GM18508 (cell line): Measurements from ENCODE around the gene MEGF11.

Source experiments
- ATAC-seq: cut with Tn5 transposase; IDR thresholded peaks from one replicate; pipeline ENCODE4 v1.9.1; 2021; ENCODE audit warnings: moderate number of reproducible peaks; ENCODE audit not compliant: insufficient read depth, unreplicated experiment

The MEGF11 gene

GRCh38 chr15:66075947-66076346 lies 177.6 kb downstream of the MEGF11 start:
- ATAC-seq = no peak

- no peak for ATAC-seq
Measured at GRCh38 chr15:66072616-66073361, 180.8 kb downstream of the MEGF11 start.

- no peak for ATAC-seq
Measured at GRCh38 chr15:66071921-66072295, 181.6 kb downstream of the MEGF11 start.

- no peak for ATAC-seq
Measured at GRCh38 chr15:66071160-66071920, 182.2 kb downstream of the MEGF11 start.

- ATAC-seq = no peak
Measured at GRCh38 chr15:66070220-66070934, 183.2 kb downstream of the MEGF11 start.

- ATAC-seq = no peak
Measured at GRCh38 chr15:66069751-66070150, 183.8 kb downstream of the MEGF11 start.

- no peak for ATAC-seq
Measured at GRCh38 chr15:66068801-66069200, 184.7 kb downstream of the MEGF11 start.

GRCh38 chr15:66067687-66068086 lies 185.9 kb downstream of the MEGF11 start:
- ATAC-seq = no peak

- ATAC-seq = no peak
Measured at GRCh38 chr15:66066481-66066880, 187.1 kb downstream of the MEGF11 start.

- ATAC-seq = no peak
Measured at GRCh38 chr15:66066005-66066404, 187.5 kb downstream of the MEGF11 start.

GRCh38 chr15:66065325-66065724 lies 188.2 kb downstream of the MEGF11 start:
- no peak for ATAC-seq

GRCh38 chr15:66063147-66063546 lies 190.4 kb downstream of the MEGF11 start:
- no peak for ATAC-seq

GRCh38 chr15:66057089-66057488 lies 196.5 kb downstream of the MEGF11 start:
- no peak for ATAC-seq

GRCh38 chr15:66053991-66054390 lies 199.6 kb downstream of the MEGF11 start:
- no peak for ATAC-seq

GRCh38 chr15:66051833-66052232 lies 201.7 kb downstream of the MEGF11 start:
- no peak for ATAC-seq

GRCh38 chr15:66050264-66050663 lies 203.3 kb downstream of the MEGF11 start:
- ATAC-seq = no peak

- no peak for ATAC-seq
Measured at GRCh38 chr15:66049353-66049752, 204.2 kb downstream of the MEGF11 start.

- ATAC-seq = no peak
Measured at GRCh38 chr15:66047321-66048024, 206.1 kb downstream of the MEGF11 start.

- no peak for ATAC-seq
Measured at GRCh38 chr15:66046751-66047150, 206.8 kb downstream of the MEGF11 start.

GRCh38 chr15:66046326-66046725 lies 207.2 kb downstream of the MEGF11 start:
- no peak for ATAC-seq

- ATAC-seq = no peak
Measured at GRCh38 chr15:66045542-66045941, 208.0 kb downstream of the MEGF11 start.
